Measurements from ENCODE around the gene BMPR1B.
"Not testable (repeated sequence)": the region's sequence is repeated elsewhere in the genome, so short reads cannot be mapped to it uniquely, and the experiment has no call there.

The BMPR1B gene

DNA sequence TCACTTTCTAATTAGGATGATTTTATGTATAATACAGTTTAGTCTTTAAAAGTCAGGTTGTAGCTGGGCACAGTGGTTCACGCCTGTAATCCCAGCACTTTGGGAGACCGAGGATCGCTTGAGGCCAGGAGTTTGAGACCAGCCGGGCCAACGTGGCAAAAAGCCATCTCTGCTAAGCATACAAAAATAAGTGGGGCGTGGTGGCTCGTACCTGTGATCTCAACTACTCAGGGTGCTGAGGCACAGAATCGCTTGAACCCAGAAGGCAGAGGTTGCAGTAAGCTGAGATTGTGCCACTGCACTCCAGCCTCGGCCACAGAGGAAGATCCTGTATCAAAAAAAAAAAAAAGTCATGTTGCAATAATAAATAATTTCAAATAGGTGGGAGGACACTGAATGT lies 364.2 kb downstream of the BMPR1B start:
- no peak for DNase-seq (ENCODE audit: extremely low read depth in 1 of 2, low read depth in 1 of 2)

DNA sequence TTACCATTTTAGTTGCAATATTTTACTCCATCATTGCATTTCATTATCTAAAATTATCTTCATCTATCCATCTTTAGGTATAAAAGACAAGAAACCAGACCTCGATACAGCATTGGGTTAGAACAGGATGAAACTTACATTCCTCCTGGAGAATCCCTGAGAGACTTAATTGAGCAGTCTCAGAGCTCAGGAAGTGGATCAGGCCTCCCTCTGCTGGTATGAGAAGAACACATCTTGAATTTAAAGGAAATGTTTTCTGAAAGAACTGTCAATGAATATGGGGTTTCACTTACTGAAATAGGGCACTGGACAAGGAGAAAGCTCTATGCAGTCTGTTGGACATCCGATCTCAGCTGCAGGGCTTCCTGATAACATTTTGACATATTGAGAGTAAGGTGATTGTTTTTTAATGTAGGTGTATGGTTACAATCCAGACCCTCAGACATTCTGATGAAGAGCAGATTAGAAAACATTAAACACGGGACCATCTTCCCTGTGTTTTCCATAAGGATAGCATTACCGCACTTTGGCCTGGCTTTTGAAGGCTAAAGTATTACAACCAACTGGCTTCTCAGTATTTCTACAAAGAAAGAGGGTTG lies 367.2 kb downstream of the BMPR1B start:
- DNase-seq (ENCODE audit: extremely low read depth in 1 of 2, low read depth in 1 of 2), result no peak

- no peak for DNase-seq (ENCODE audit: extremely low read depth in 1 of 2, low read depth in 1 of 2)
Observed at GRCh38 chr4:95129031-95129430, 371.3 kb downstream of the BMPR1B start.

DNA sequence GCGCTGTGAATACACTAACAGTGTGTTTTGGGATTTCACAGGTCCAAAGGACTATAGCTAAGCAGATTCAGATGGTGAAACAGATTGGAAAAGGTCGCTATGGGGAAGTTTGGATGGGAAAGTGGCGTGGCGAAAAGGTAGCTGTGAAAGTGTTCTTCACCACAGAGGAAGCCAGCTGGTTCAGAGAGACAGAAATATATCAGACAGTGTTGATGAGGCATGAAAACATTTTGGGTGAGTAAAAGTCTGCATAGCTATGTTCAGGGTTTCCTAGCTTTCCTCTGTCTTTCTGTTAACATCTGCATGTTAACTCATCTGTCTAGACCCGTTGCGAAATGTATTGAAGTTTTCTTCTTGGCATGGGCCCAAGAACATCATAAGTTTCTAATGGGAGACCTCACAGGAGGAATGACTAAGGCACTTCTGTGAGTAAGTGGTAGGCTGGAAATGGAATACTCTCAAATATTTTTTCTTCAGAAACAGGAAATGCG lies 372.1 kb downstream of the BMPR1B start:
- DNase-seq (ENCODE audit: extremely low read depth in 1 of 2, low read depth in 1 of 2), result no peak

DNA sequence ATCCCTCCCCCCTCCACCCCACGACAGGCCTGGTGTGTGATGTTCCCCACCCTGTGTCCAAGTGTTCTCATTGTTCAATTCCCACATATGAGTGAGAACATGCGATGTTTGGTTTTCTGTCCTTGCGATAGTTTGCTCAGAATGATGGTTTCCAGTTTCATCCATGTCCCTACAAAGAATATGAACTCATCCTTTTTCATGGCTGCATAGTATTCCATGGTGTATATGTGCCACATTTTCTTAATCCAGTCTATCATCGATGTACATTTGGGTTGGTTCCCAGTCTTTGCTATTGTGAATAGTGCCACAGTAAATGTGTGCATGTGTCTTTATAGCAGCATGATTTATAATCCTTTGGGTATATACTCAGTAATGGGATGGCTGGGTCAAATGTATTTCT lies 376.3 kb downstream of the BMPR1B start:
- not testable (repeated sequence) for DNase-seq (ENCODE audit: extremely low read depth in 1 of 2, low read depth in 1 of 2)

DNA sequence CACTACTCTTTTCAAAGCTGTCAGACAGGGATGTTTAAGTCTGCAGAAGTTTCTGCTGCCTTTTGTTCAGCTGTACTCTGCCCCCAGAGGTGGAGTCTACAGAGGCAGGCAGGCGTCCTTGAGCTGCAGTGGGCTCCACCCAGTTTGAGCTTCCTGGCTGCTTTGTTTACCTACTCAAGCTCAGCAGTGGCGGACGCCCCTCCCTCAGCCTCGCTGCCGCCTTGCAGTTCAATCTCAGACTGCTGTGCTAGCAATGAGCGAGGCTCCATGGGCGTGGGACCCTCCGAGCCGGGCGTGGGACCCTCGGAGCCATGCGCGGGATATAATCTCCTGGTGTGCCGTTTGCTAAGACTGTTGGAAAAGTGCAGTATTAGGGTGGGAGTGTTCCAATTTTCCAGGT lies 381.7 kb downstream of the BMPR1B start:
- not testable (repeated sequence) for DNase-seq (ENCODE audit: extremely low read depth in 1 of 2, low read depth in 1 of 2)

DNA sequence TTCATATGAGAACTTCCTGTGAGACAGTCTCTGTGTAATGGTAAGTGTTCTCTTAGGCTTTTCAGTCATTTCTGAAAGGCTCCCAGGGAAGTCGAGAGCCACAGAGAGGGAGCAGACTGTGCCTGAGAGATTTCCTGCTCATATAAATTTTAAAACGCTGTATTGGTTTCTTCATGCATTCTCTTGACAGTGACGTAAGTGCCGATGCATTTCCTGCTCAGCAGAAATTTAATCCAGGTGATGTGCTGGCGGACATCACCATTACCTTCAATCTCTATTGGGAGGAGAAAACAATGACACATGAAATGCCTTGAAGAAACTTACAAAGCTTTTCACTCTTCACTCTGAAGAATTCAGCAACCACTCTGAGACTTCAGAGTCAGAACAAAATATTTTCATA lies 383.6 kb downstream of the BMPR1B start:
- DNase-seq (ENCODE audit: extremely low read depth in 1 of 2, low read depth in 1 of 2), result no peak

DNA sequence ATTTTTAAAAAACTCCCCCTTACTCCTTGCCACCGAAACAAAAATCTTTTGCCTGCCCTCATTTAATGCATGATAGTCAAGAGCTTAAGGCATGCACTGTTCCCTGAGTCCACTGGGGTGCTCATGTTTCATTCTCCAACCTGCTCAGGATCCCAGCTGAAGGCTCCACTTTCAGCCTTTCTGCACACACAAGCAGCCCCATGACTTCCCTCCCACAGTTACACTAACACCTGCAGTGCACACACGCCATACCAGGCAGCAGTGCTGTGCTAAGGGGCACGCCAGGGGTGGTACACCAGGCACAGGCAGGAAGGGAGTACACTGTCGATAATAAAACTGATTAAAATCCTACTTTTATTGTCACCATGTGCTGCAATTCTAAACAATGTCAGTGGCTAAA lies 385.2 kb downstream of the BMPR1B start:
- no peak for DNase-seq (ENCODE audit: extremely low read depth in 1 of 2, low read depth in 1 of 2)

GRCh38 chr4:95151255-95151654 lies 393.5 kb downstream of the BMPR1B start:
- no peak for DNase-seq (ENCODE audit: extremely low read depth in 1 of 2, low read depth in 1 of 2)

GRCh38 chr4:95153182-95153581 lies 395.4 kb downstream of the BMPR1B start:
- DNase-seq (ENCODE audit: extremely low read depth in 1 of 2, low read depth in 1 of 2), result no peak

GRCh38 chr4:95155759-95156451 lies 398.1 kb downstream of the BMPR1B start:
- DNase-seq (ENCODE audit: extremely low read depth in 1 of 2, low read depth in 1 of 2), result no peak

- no peak for DNase-seq (ENCODE audit: extremely low read depth in 1 of 2, low read depth in 1 of 2)
Observed at GRCh38 chr4:95156452-95156765, 398.7 kb downstream of the BMPR1B start.

DNA sequence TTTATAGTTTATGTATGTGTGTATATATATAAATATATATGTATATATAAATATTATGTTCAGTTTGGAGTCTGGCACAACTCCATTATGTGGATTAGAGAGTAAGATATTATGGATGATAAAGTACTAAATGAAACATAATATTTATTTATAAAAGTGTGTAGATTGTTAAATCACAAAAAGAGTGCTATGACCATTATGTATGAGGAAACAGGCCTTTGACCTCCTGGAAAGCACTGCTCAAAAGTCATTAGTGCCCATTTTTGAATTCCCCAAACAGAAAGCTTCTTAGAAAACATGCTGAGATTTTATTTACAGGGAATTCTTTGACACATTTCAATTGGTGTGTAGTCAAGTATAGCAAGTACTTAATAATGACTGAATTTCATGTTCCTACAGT lies 399.8 kb downstream of the BMPR1B start:
- no peak for DNase-seq (ENCODE audit: extremely low read depth in 1 of 2, low read depth in 1 of 2)

GRCh38 chr4:95158045-95158444 lies 400.3 kb downstream of the BMPR1B start:
- DNase-seq (ENCODE audit: extremely low read depth in 1 of 2, low read depth in 1 of 2), result no peak

GRCh38 chr4:95158626-95159025 lies 400.9 kb downstream of the BMPR1B start:
- no peak for DNase-seq (ENCODE audit: extremely low read depth in 1 of 2, low read depth in 1 of 2)

GRCh38 chr4:95159384-95159783 lies 401.6 kb downstream of the BMPR1B start:
- DNase-seq (ENCODE audit: extremely low read depth in 1 of 2, low read depth in 1 of 2), result no peak

- no peak for DNase-seq (ENCODE audit: extremely low read depth in 1 of 2, low read depth in 1 of 2)
Observed at GRCh38 chr4:95161781-95162469, 404.2 kb downstream of the BMPR1B start.

GRCh38 chr4:95162867-95163266 lies 405.1 kb downstream of the BMPR1B start:
- no peak for DNase-seq (ENCODE audit: extremely low read depth in 1 of 2, low read depth in 1 of 2)

DNA sequence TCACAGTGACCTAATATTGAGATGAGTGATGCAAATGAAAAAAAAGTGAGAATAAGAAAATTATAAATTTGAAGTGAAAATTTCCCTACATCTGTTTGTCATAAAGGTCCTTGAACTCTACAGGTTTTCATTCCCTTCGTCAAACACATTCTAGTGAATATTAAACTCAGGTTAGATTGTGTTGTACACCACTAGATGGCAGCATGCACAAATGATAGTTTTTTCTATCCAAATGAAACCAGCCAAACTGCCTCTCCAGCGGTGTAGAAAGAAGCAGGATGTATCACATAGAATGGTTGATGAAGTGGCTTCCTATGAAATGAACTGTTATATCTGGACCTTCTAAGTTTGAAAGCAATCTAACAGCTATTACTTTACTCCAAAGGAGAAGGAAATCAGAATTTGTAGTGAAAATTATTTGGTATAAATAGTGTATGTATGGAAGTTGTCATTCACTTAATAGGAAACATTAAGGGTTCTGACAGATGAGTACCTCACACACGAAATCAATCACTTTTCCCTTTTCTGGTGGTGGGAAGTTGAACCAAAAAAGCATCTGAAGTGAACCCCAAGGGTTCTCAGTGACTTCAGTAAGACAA lies 408.3 kb downstream of the BMPR1B start:
- peak in 1 of 2 donors; percentile 13 for DNase-seq (ENCODE audit: extremely low read depth in 1 of 2, low read depth in 1 of 2)

- no peak for DNase-seq (ENCODE audit: extremely low read depth in 1 of 2, low read depth in 1 of 2)
Observed at GRCh38 chr4:95167805-95168204, 410.1 kb downstream of the BMPR1B start.

- no peak for DNase-seq (ENCODE audit: extremely low read depth in 1 of 2, low read depth in 1 of 2)
Observed at GRCh38 chr4:95170176-95170575, 412.4 kb downstream of the BMPR1B start.

GRCh38 chr4:95171377-95171776 lies 413.6 kb downstream of the BMPR1B start:
- not testable (repeated sequence) for DNase-seq (ENCODE audit: extremely low read depth in 1 of 2, low read depth in 1 of 2)

Data from stimulated activated CD8-positive, alpha-beta memory T cell treated with anti-CD3 and anti-CD28 coated beads, Interleukin-7, amount 100 ng/mL, for 48 hours (primary cell).